Measurements from ENCODE around the gene PHIP.

DNA sequence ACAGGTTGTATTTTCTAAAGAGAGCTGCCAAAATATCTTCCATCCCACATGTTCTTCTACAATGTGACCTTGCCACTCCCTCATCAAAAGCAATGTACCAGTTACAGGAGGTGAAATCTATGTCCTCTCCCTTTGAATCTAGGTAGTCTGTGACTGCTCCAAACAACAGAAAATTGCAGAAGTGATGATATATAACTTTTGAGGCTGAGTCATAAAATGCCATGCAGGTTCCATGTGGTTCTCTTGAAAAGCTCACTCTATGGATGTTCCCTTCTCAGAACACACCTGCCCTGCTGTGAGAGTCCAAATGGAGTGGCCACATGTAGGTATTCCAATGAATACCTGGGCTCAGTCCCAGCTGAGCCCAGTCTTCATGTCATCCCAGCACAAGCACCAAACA, 16.9 kb upstream of the PHIP start:
- TF ChIP-seq, protein P1, sequence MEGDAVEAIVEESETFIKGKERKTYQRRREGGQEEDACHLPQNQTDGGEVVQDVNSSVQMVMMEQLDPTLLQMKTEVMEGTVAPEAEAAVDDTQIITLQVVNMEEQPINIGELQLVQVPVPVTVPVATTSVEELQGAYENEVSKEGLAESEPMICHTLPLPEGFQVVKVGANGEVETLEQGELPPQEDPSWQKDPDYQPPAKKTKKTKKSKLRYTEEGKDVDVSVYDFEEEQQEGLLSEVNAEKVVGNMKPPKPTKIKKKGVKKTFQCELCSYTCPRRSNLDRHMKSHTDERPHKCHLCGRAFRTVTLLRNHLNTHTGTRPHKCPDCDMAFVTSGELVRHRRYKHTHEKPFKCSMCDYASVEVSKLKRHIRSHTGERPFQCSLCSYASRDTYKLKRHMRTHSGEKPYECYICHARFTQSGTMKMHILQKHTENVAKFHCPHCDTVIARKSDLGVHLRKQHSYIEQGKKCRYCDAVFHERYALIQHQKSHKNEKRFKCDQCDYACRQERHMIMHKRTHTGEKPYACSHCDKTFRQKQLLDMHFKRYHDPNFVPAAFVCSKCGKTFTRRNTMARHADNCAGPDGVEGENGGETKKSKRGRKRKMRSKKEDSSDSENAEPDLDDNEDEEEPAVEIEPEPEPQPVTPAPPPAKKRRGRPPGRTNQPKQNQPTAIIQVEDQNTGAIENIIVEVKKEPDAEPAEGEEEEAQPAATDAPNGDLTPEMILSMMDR (IDR thresholded peaks at IDR 0.05) = no peak
- TF ChIP-seq EZH2phosphoT487 (IDR thresholded peaks at IDR 0.05) = no peak
- no peak for TF ChIP-seq EZH2 (IDR thresholded peaks at IDR 0.05)
